Hematopoietic multipotent progenitor cell treated with erythropoietin and hydrocortisone succinate and interleukin-3 and kit ligand, for 8 days (in vitro differentiated cells): ENCODE data around the gene NMS.
A peak's percentile ranks its signal among the peaks of the same experiment; 100 is the strongest.

ENCODE experiments used
- DNase-seq: peaks from one replicate; pipeline ENCODE4 v3.0.0-alpha.2; 2015

NMS gene

GRCh38 chr2:100494712-100495111, 24.4 kb downstream of the NMS start:
- DNase-seq: no peak

GRCh38 chr2:100502782-100503181, 32.5 kb downstream of the NMS start:
- DNase-seq: no peak

- no peak for DNase-seq
Observed at GRCh38 chr2:100504542-100504941, 34.3 kb downstream of the NMS start.

GRCh38 chr2:100509066-100509465, 38.8 kb downstream of the NMS start:
- DNase-seq: no peak

GRCh38 chr2:100513650-100514049, 43.4 kb downstream of the NMS start:
- DNase-seq: peak; percentile 88

- DNase-seq: no peak
Observed at GRCh38 chr2:100517556-100517955, 47.3 kb downstream of the NMS start.

- no peak for DNase-seq
Observed at GRCh38 chr2:100518801-100519200, 48.5 kb downstream of the NMS start.

GRCh38 chr2:100520224-100520623, 49.9 kb downstream of the NMS start:
- DNase-seq: no peak

GRCh38 chr2:100522430-100522829, 52.1 kb downstream of the NMS start:
- no peak for DNase-seq

GRCh38 chr2:100524331-100524730, 54.0 kb downstream of the NMS start:
- DNase-seq: no peak

GRCh38 chr2:100526868-100527267, 56.6 kb downstream of the NMS start:
- DNase-seq: no peak

- no peak for DNase-seq
Observed at GRCh38 chr2:100527440-100528015, 57.2 kb downstream of the NMS start.

GRCh38 chr2:100529176-100529575, 58.9 kb downstream of the NMS start:
- DNase-seq: no peak

- no peak for DNase-seq
Observed at GRCh38 chr2:100529900-100530299, 59.6 kb downstream of the NMS start.
